ENCODE measurements around the gene C14orf132. TPM values are rescaled to one million over a fixed set of nuclear protein-coding genes. Genes with fewer than 3 reads are reported as not detected.

Gene C14orf132
- total RNA-seq, 3 donors from 2014 or later: 6.6 to 13.3 (median 10.8) TPM

GRCh38 chr14:96029089-96029645 is 10.0 kb upstream of the C14orf132 start:
- Histone ChIP-seq H3K27me3 (peaks cover 0 to 3% of the 10 kb centered on the region in 2 donors), H3K36me3 (no peaks in the 10 kb centered on the region), H3K4me3 (no peak overlapping the region), H3K9me3 (no peaks in the 10 kb centered on the region), H3K4me1 (no peaks in the 10 kb centered on the region), H3K27ac (no peak overlapping the region)
- TF ChIP-seq POLR2AphosphoS5 (IDR thresholded peaks at IDR 0.05) (no peak), POLR2A (IDR thresholded peaks at IDR 0.05) (no peak), CTCF (IDR thresholded peaks at IDR 0.05) (no peak)
- intact Hi-C loops (cut with DNase I; ENCODE audit: low total_unique reads): no loop called here
- DNase-seq (ENCODE audit: low spot score in 2 of 2): peak in 1 of 2 donors; percentile 34

GRCh38 chr14:96030108-96030760 is 8.9 kb upstream of the C14orf132 start:
- intact Hi-C loops (cut with DNase I; ENCODE audit: low total_unique reads): no loop called here
- DNase-seq (ENCODE audit: low spot score in 2 of 2): no peak
- H3K9me3 ChIP-seq: no peaks in the 10 kb centered on the region
- H3K36me3 ChIP-seq: no peaks in the 10 kb centered on the region
- H3K4me3 ChIP-seq: no peak overlapping the region
- TF ChIP-seq POLR2A (IDR thresholded peaks at IDR 0.05) (no peak), CTCF (IDR thresholded peaks at IDR 0.05) (no peak), POLR2AphosphoS5 (IDR thresholded peaks at IDR 0.05) (no peak)
- peaks cover 0 to 3% of the 10 kb centered on the region in 2 donors for H3K27me3 ChIP-seq
- H3K27ac ChIP-seq: no peak overlapping the region
- H3K4me1 ChIP-seq: no peaks in the 10 kb centered on the region

GRCh38 chr14:96031691-96032090 is 7.5 kb upstream of the C14orf132 start:
- H3K27me3 ChIP-seq: peaks cover 0 to 3% of the 10 kb centered on the region in 2 donors
- TF ChIP-seq CTCF (IDR thresholded peaks at IDR 0.05) (no peak), POLR2A (IDR thresholded peaks at IDR 0.05) (no peak), POLR2AphosphoS5 (IDR thresholded peaks at IDR 0.05) (no peak)
- H3K27ac ChIP-seq: no peak overlapping the region
- no peak for DNase-seq (ENCODE audit: low spot score in 2 of 2)
- H3K36me3 ChIP-seq: no peaks in the 10 kb centered on the region
- H3K9me3 ChIP-seq: no peaks in the 10 kb centered on the region
- no peak overlapping the region for H3K4me3 ChIP-seq
- H3K4me1 ChIP-seq: no peaks in the 10 kb centered on the region
- intact Hi-C loops (cut with DNase I; ENCODE audit: low total_unique reads): no loop called here

- Histone ChIP-seq H3K27ac (no peak overlapping the region), H3K4me1 (no peaks in the 10 kb centered on the region), H3K36me3 (no peaks in the 10 kb centered on the region), H3K9me3 (no peaks in the 10 kb centered on the region), H3K27me3 (peaks cover 0 to 1% of the 10 kb centered on the region in 2 donors), H3K4me3 (no peak overlapping the region)
- TF ChIP-seq POLR2A (IDR thresholded peaks at IDR 0.05) (no peak), CTCF (IDR thresholded peaks at IDR 0.05) (no peak), POLR2AphosphoS5 (IDR thresholded peaks at IDR 0.05) (no peak)
- no peak for DNase-seq (ENCODE audit: low spot score in 2 of 2)
- intact Hi-C loops (cut with DNase I; ENCODE audit: low total_unique reads): no loop called here
These were observed 3.7 kb upstream of the C14orf132 start for GRCh38 chr14:96035456-96035855.

- peak overlapping the region in 1 of 2 donors; percentile 86 for H3K27ac ChIP-seq
- H3K4me3 ChIP-seq: peak overlapping the region in 1 of 3 donors; percentile 98
- H3K36me3 ChIP-seq: no peaks in the 10 kb centered on the region
- no peak for TF ChIP-seq POLR2A (IDR thresholded peaks at IDR 0.05)
- TF ChIP-seq CTCF (IDR thresholded peaks at IDR 0.05): no peak
- no peak for TF ChIP-seq POLR2AphosphoS5 (IDR thresholded peaks at IDR 0.05)
- DNase-seq (ENCODE audit: low spot score in 2 of 2): peak in 1 of 2 donors; percentile 53
- no peaks in the 10 kb centered on the region for H3K9me3 ChIP-seq
- H3K4me1 ChIP-seq: peaks cover 0 to 6% of the 10 kb centered on the region in 2 donors
- intact Hi-C loops (cut with DNase I; ENCODE audit: low total_unique reads): no loop called here
- H3K27me3 ChIP-seq: no peaks in the 10 kb centered on the region
These were observed 1.1 kb upstream of the C14orf132 start for GRCh38 chr14:96037891-96038557.
